NT2/D1 (cell line): ENCODE measurements around the gene MYRF.

Experiments
- SUZ12 ChIP-seq: IDR thresholded peaks from 2 replicates; pipeline ENCODE4 v1.6.1; 2011; ENCODE audit not compliant: insufficient read length, insufficient read depth; ENCODE audit errors: extremely low read depth
- ZNF274 ChIP-seq: IDR thresholded peaks from 2 replicates; pipeline ENCODE4 v1.6.1; 2011; ENCODE audit warnings: mild to moderate bottlenecking, low read depth, low read length

DNA sequence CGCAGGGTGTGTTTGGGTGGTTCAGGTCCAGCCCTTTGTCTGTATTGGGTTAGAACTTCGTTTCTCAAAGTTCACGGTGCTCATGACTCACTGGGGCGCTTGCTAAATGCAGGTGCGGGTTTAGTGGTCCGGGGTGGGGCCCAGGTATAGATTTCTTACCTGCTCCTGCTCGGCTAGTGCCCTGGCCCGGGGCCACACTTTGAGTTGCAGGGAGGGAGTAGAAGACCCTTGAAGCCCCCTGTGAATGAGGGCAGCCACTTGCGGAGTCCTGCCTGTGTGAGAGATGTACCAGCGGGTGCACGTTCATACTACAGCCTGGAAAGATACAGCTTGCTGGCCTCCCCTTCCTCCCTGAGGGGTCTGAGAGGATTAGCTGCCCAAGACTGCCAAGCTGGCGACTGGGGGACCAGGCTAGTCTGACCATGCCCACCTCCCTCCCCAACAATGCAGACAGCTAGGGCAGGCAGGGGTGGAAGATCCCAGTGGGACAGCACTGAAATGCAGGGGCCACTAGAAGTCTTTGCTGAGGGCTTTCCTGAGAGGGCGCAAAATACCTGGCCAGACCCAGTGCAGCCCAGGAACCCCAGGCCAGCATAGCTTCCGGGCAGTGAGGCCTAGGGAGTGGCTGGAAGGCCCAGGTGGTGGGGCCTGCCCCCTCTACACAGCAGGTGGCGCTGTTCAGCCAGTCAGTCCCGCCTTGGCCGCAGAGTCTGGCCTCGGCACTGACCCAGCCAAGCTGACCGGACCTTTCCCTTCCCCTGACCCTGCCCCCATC is 5.1 kb upstream of the MYRF start:
- TF ChIP-seq ZNF274 (no peak), SUZ12 (no peak)
